A549 (cell line): ENCODE results near the gene DSC1. TPM values are rescaled to one million over a fixed set of nuclear protein-coding genes. Genes with fewer than 3 reads are reported as not detected.

ENCODE experiments used
- ATAC-seq, 2 experiments: fragments of 200-7000 bp in 1 of 2; fragments of >200 bp in 1 of 2; cut with Nextera tagmentation in 1 of 2; cut with Tn5 transposase in 1 of 2; 3 replicates each; pipeline versions ENCODE4 v1.8.0 to v1.9.1; 2018 to 2020; ENCODE audit warnings: mild to moderate bottlenecking in 1 of 2, moderate library complexity in 1 of 2
- CTCF ChIA-PET: fragments of 300-600 bp; sonication (Branson Sonifier 250); formaldehyde crosslinking; extraction: SDS; loops from one replicate; lab custom pipeline; 2021; ENCODE audit warnings: antibody characterized with exemption, inconsistent platforms; lab: Yijun Ruan, JAX
- POLR2A ChIA-PET: fragments of 350-600 bp; formaldehyde crosslinking; extraction: SDS; loops from one replicate; lab custom pipeline; 2021; ENCODE audit warnings: antibody characterized with exemption, inconsistent platforms; lab: Yijun Ruan, JAX
- DNase-seq, 2 experiments: peaks; one replicate each; pipeline versions ENCODE4 v3.0.0 to v3.0.0-alpha.2; 2011 to 2016; ENCODE audit warnings: low read depth in 1 of 2, low spot score in 1 of 2
- FAIRE-seq: peaks from 2 replicates; lab custom pipeline; 2011; peaks lifted over from hg19 to GRCh38; lab: Jason Lieb, UNC
- H3K27ac ChIP-seq, 2 experiments: fragments of >200 bp; sonication (Bioruptor Twin); formaldehyde crosslinking; 3 replicates each; pipeline ENCODE4 v1.5.1; 2016 to 2017
- H3K4me1 ChIP-seq: fragments of >200 bp; sonication (Bioruptor Twin); formaldehyde crosslinking; 3 replicates; pipeline ENCODE4 v1.6.1; 2016
- H3K4me2 ChIP-seq: fragments of >200 bp; sonication (Bioruptor Twin); formaldehyde crosslinking; 3 replicates; pipeline ENCODE4 v1.6.1; 2016
- H3K4me3 ChIP-seq: fragments of >200 bp; sonication (Bioruptor Twin); formaldehyde crosslinking; 3 replicates; pipeline ENCODE4 v1.5.1; 2016
- H3K9me3 ChIP-seq: fragments of >200 bp; sonication (Bioruptor Twin); formaldehyde crosslinking; 3 replicates; pipeline ENCODE4 v1.6.1; 2016
- BHLHE40 ChIP-seq: IDR thresholded peaks from 2 replicates; pipeline ENCODE4 v1.6.1; 2012; ENCODE audit warnings: low read depth, low read length, inconsistent platforms
- CBX8 ChIP-seq: fragments of 200-600 bp; sonication (generic); IDR thresholded peaks from 2 replicates; pipeline ENCODE4 v1.6.1; 2016
- CEBPB ChIP-seq, 2 experiments: fragments of >200 bp in 1 of 2; sonication (Bioruptor Twin) in 1 of 2; formaldehyde crosslinking in 1 of 2; IDR thresholded peaks; 2 replicates each; pipeline ENCODE4 v1.6.1; 2012 to 2016
- CHD2 ChIP-seq: fragments of 150-350 bp; IDR thresholded peaks from 2 replicates; pipeline ENCODE4 v1.6.1; 2014; ENCODE audit warnings: low read length; ENCODE audit not compliant: partially characterized antibody
- EHF ChIP-seq: fragments of 250-450 bp; sonication (Bioruptor Pico); IDR thresholded peaks from 2 replicates; pipeline ENCODE4 v1.5.0; 2020; ENCODE audit warnings: mild to moderate bottlenecking
- EP300 ChIP-seq, 2 experiments: fragments of >200 bp; sonication (Bioruptor Twin); formaldehyde crosslinking; IDR thresholded peaks; 2 replicates in 1 of 2; 3 replicates in 1 of 2; pipeline ENCODE4 v1.6.1; 2016 to 2017
- ESRRA ChIP-seq: fragments of 150-350 bp; IDR thresholded peaks from 2 replicates; pipeline ENCODE4 v1.6.1; 2014; ENCODE audit warnings: mild to moderate bottlenecking, low read length, borderline replicate concordance
- FOSB ChIP-seq: fragments of 250-450 bp; sonication (Bioruptor Pico); IDR thresholded peaks from 2 replicates; pipeline ENCODE4 v1.5.0; 2020; ENCODE audit warnings: mild to moderate bottlenecking, moderate library complexity
- FOSL2 ChIP-seq, 2 experiments: fragments of 450-650 bp in 1 of 2; fragments of >200 bp in 1 of 2; sonication (Bioruptor Twin) in 1 of 2; formaldehyde crosslinking; IDR thresholded peaks; 2 replicates each; pipeline versions ENCODE4 v1.5.0 to v1.6.1; 2016 to 2020; ENCODE audit warnings: mild to moderate bottlenecking in 1 of 2, moderate library complexity in 1 of 2
- GATA3 ChIP-seq: IDR thresholded peaks from 2 replicates; pipeline ENCODE4 v1.6.1; 2012; ENCODE audit warnings: borderline replicate concordance
- HEYL ChIP-seq: fragments of 250-450 bp; sonication (Bioruptor Pico); IDR thresholded peaks from 2 replicates; pipeline ENCODE4 v1.8.0; 2021; ENCODE audit warnings: mild to moderate bottlenecking, moderate library complexity
- JUN ChIP-seq, 2 experiments: fragments of >200 bp; sonication (Bioruptor Twin); formaldehyde crosslinking; IDR thresholded peaks; 2 replicates in 1 of 2; 3 replicates in 1 of 2; pipeline ENCODE4 v1.6.1; 2016 to 2017
- JUNB ChIP-seq: fragments of >200 bp; sonication (Bioruptor Twin); formaldehyde crosslinking; IDR thresholded peaks from 2 replicates; pipeline ENCODE4 v1.6.1; 2016
- KDM5A ChIP-seq: fragments of 200-600 bp; sonication (generic); IDR thresholded peaks from 2 replicates; pipeline ENCODE4 v1.6.1; 2016; ENCODE audit warnings: antibody characterized with exemption, mild to moderate bottlenecking
- MAFK ChIP-seq: fragments of 450-650 bp; IDR thresholded peaks from 2 replicates; pipeline ENCODE4 v1.6.1; 2014; ENCODE audit not compliant: partially characterized antibody
- NFE2L2 ChIP-seq: fragments of 150-350 bp; conservative IDR thresholded peaks from 2 replicates; pipeline ENCODE4 v1.6.1; 2014; ENCODE audit warnings: low read length
- NR3C1 ChIP-seq: fragments of >200 bp; sonication (Bioruptor Twin); formaldehyde crosslinking; IDR thresholded peaks from 3 replicates; pipeline ENCODE4 v1.6.1; 2017
- POLR2A ChIP-seq: IDR thresholded peaks from 2 replicates; pipeline ENCODE4 v1.6.1; 2012; ENCODE audit warnings: mild to moderate bottlenecking, low read length
- POLR2AphosphoS2 ChIP-seq: conservative IDR thresholded peaks from 2 replicates; pipeline ENCODE4 v1.6.1; 2012; ENCODE audit warnings: low read length, improper control_type of control experiment, inconsistent platforms
- RAD21 ChIP-seq, 2 experiments: fragments of >200 bp in 1 of 2; sonication (Bioruptor Twin) in 1 of 2; formaldehyde crosslinking in 1 of 2; IDR thresholded peaks in 1 of 2; conservative IDR thresholded peaks in 1 of 2; 2 replicates in 1 of 2; 3 replicates in 1 of 2; pipeline ENCODE4 v1.6.1; 2012 to 2018; ENCODE audit warnings: inconsistent platforms in 1 of 2
- RARB ChIP-seq: fragments of 250-450 bp; sonication (Bioruptor Pico); IDR thresholded peaks from 2 replicates; pipeline ENCODE4 v1.8.0; 2021; ENCODE audit warnings: mild to moderate bottlenecking, moderate library complexity
- SMC3 ChIP-seq: fragments of >200 bp; sonication (Bioruptor Twin); formaldehyde crosslinking; IDR thresholded peaks from 3 replicates; pipeline ENCODE4 v1.6.1; 2018; ENCODE audit warnings: inconsistent platforms
- TP53 ChIP-seq: fragments of 250-450 bp; sonication (Bioruptor Pico); IDR thresholded peaks from 2 replicates; pipeline ENCODE4 v1.5.0; 2021; ENCODE audit warnings: mild to moderate bottlenecking, moderate library complexity
- ZFP36 ChIP-seq: fragments of 450-650 bp; IDR thresholded peaks from 2 replicates; pipeline ENCODE4 v1.6.1; 2014; ENCODE audit warnings: borderline replicate concordance; ENCODE audit not compliant: partially characterized antibody
- ZNF302 ChIP-seq: fragments of 250-450 bp; sonication (Bioruptor Pico); IDR thresholded peaks from 2 replicates; pipeline ENCODE4 v1.9.0; 2021; ENCODE audit warnings: inconsistent platforms, mild to moderate bottlenecking, moderate library complexity
- WGBS: methylation state at CpG from one replicate; pipeline ENCODE4 v1.1.6; 2017; ENCODE audit errors: missing lambda C conversion rate; 5-methylcytosine and 5-hydroxymethylcytosine counted together
- polyA plus RNA-seq, 4 experiments: library from polyadenylated mRNA; depleted of rRNA in 3 of 4; stranded (reverse); fragments of >200 nt; fragmentation: RNase III in 1 of 4; extraction: RNeasy Plus Mini Kit Qiagen cat#74134 plus additional on column Dnase treatment in 1 of 4; gene quantifications; 2 replicates in 3 of 4; 3 replicates in 1 of 4; pipeline ENCODE4 v1.2.3, GENCODE V29; 2011 to 2017
- TF ChIP-seq, protein P1 (sequence below): IDR thresholded peaks from 2 replicates; pipeline ENCODE4 v1.6.1; 2012
- TF ChIP-seq, protein P2 (sequence below): fragments of >200 bp; sonication (Bioruptor Twin); formaldehyde crosslinking; IDR thresholded peaks from 3 replicates; pipeline ENCODE4 v1.6.1; 2016
- TF ChIP-seq, protein P3 (sequence below): fragments of 250-450 bp; sonication (Bioruptor Pico); IDR thresholded peaks from 2 replicates; pipeline ENCODE4 v1.5.0; 2021; ENCODE audit warnings: mild to moderate bottlenecking, moderate library complexity, borderline replicate concordance
- TF ChIP-seq, protein P4 (sequence below): fragments of 250-450 bp; sonication (Bioruptor Pico); IDR thresholded peaks from 2 replicates; pipeline ENCODE4 v1.5.0; 2020; ENCODE audit warnings: low read depth, mild to moderate bottlenecking, moderate library complexity

The DSC1 gene
- polyA plus RNA-seq, 2 of the 4 experiments (the other 2 are of a cell fraction): not detected

DNA sequence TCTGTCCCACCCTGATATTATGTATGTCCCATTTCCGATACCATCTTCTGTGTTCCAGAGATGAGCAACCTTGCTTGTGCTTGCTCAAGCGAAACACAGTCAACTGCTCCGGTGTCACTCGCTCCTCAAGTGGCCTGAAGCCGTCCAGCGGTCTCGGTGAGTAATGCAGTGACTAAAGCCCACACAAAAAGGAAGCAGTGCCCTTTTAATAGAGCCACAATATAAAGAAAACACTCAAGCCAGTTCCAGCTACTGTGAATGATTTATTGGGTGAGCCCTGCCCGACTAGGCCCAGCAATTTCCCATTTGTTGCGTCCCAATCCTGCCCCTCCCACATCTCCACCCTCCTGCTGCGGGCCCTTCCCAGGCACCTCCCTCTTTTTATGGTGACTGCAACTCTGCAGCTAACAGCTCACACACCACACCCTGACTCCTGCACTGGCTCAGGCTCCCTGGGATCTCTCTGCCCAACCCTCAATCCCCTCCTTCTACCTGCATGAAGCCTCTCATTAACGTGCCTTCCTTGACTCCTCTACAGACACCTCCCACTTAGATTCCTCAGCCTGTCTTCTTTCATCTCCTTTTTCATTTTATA, 44.2 kb upstream of the DSC1 start:
- peak; percentile 27 to 36; a peak in 3 of 5 replicates for TF ChIP-seq RAD21 (conservative IDR thresholded peaks at IDR 0.05 in 1 of 2, IDR thresholded peaks at IDR 0.05 in 1 of 2)
- TF ChIP-seq FOSL2 (IDR thresholded peaks at IDR 0.05): no peak
- TF ChIP-seq FOSL2 (CRISPR knock-in tag; IDR thresholded peaks at IDR 0.05): 0 out of 2 replicates have a peak, but pooled peaks have one; percentile 4
- TF ChIP-seq, protein P1, sequence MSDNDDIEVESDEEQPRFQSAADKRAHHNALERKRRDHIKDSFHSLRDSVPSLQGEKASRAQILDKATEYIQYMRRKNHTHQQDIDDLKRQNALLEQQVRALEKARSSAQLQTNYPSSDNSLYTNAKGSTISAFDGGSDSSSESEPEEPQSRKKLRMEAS: peak; percentile 39; the same call in 1 of the 2 replicates
- TF ChIP-seq NFE2L2: no peak
- Histone ChIP-seq H3K4me2 (peak overlapping the region; percentile 67), H3K9me3 (no peaks in the 10 kb centered on the region), H3K4me1 (peaks cover 22% of the 10 kb centered on the region), H3K4me3 (peak overlapping the region; percentile 15; the same call in 1 of the 3 replicates), H3K27ac (peak overlapping the region; percentile 46 to 70; a peak in 5 of 6 replicates)
- ATAC-seq: peak; percentile 98
- ChIA-PET CTCF (interaction anchor here (1.1 to 1.5 kb wide), 3 partner anchors 12 to 235 kb away, joined by 3 to 4 read pairs (median 3); no protein-coding TSS in a partner anchor), POLR2A (no interaction called here)
- WGBS: under 1% methylated on average over 11 of the region's 11 CpGs
- FAIRE-seq: no peak
- peak; percentile 58 to 87 for DNase-seq

DNA sequence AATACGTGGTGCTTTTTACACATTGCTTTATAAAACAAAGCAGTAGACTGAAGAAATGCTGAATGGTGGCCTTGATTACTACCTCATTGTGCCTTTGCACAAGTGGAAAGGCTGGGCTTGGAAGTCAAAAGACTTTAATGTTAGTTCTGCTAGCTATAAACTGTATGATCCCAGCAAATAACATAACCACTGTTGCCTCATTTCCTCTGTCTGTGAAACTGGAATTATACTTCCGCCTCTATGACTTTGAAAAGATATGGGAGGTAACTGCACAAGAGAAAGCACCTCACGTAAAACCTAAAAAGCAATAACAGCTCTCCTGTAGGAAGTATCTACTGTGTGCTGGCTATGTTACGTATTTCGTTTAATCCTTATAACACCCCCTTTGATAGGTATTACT, 43.4 kb upstream of the DSC1 start:
- CTCF ChIA-PET: interaction anchor here (1.1 to 1.2 kb wide), 2 partner anchors 38 to 234 kb away, joined by 3 read pairs; no protein-coding TSS in a partner anchor
- POLR2A ChIA-PET: no interaction called here
- ATAC-seq (no peak), FAIRE-seq (no peak), DNase-seq (no peak)
- WGBS: 92% methylated on average over 5 of the region's 5 CpGs
- Histone ChIP-seq H3K4me3 (no peak overlapping the region), H3K9me3 (no peaks in the 10 kb centered on the region), H3K27ac (no peak overlapping the region), H3K4me2 (peak overlapping the region; percentile 67), H3K4me1 (peaks cover 22% of the 10 kb centered on the region)
- TF ChIP-seq SMC3: no peak
- no peak for TF ChIP-seq EP300 (IDR thresholded peaks at IDR 0.05)
- TF ChIP-seq, protein P1: no peak
- TF ChIP-seq FOSL2 (IDR thresholded peaks at IDR 0.05): no peak
- no peak for TF ChIP-seq FOSL2 (CRISPR knock-in tag; IDR thresholded peaks at IDR 0.05)
- TF ChIP-seq TP53 (CRISPR knock-in tag): no peak
- no peak for TF ChIP-seq NR3C1
- TF ChIP-seq GATA3: no peak
- no peak for TF ChIP-seq FOSB (CRISPR knock-in tag)
- TF ChIP-seq ESRRA: no peak
- TF ChIP-seq RARB: no peak
- TF ChIP-seq MAFK: no peak
- TF ChIP-seq ZNF302 (CRISPR knock-in tag): no peak
- TF ChIP-seq JUN (IDR thresholded peaks at IDR 0.05): no peak

DNA sequence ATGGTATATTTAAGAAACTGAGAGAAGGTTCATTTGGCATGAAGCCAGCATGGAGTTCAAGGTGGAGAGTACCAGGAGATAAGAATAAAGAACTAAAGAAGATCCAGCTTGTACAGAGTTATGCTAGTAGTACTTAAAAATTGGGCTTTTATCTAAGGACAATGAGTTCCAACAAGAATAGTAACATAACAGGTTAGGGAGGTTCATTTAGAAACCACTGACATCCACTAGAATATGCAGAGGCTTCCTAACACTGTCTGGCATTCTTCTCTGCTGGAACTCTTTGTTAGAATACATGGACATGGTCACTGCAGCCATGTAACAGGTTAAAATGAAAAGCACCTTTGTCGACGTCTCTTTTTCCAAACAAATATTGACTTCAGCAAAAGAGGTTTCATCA, 42.6 kb upstream of the DSC1 start:
- ChIA-PET CTCF (no interaction called here), POLR2A (no interaction called here)
- no peak for ATAC-seq
- no peak for DNase-seq
- FAIRE-seq: no peak
- TF ChIP-seq, protein P2, sequence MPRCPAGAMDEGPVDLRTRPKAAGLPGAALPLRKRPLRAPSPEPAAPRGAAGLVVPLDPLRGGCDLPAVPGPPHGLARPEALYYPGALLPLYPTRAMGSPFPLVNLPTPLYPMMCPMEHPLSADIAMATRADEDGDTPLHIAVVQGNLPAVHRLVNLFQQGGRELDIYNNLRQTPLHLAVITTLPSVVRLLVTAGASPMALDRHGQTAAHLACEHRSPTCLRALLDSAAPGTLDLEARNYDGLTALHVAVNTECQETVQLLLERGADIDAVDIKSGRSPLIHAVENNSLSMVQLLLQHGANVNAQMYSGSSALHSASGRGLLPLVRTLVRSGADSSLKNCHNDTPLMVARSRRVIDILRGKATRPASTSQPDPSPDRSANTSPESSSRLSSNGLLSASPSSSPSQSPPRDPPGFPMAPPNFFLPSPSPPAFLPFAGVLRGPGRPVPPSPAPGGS: no peak
- TF ChIP-seq HEYL (CRISPR knock-in tag): no peak
- TF ChIP-seq BHLHE40: no peak
- no peak for TF ChIP-seq CHD2
- no peak for TF ChIP-seq ESRRA
- TF ChIP-seq, protein P3, sequence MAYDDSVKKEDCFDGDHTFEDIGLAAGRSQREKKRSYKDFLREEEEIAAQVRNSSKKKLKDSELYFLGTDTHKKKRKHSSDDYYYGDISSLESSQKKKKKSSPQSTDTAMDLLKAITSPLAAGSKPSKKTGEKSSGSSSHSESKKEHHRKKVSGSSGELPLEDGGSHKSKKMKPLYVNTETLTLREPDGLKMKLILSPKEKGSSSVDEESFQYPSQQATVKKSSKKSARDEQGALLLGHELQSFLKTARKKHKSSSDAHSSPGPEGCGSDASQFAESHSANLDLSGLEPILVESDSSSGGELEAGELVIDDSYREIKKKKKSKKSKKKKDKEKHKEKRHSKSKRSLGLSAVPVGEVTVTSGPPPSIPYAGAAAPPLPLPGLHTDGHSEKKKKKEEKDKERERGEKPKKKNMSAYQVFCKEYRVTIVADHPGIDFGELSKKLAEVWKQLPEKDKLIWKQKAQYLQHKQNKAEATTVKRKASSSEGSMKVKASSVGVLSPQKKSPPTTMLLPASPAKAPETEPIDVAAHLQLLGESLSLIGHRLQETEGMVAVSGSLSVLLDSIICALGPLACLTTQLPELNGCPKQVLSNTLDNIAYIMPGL (CRISPR knock-in tag): no peak
- no peak for TF ChIP-seq ZFP36
- no peak for TF ChIP-seq KDM5A
- TF ChIP-seq CBX8: no peak
- no peak for TF ChIP-seq JUNB
- no peak for TF ChIP-seq NFE2L2
- no peak for TF ChIP-seq JUN (IDR thresholded peaks at IDR 0.05)
- no peak for TF ChIP-seq POLR2A
- no peak for TF ChIP-seq EHF (CRISPR knock-in tag)
- no peak for TF ChIP-seq CEBPB (IDR thresholded peaks at IDR 0.05)
- TF ChIP-seq, protein P4, sequence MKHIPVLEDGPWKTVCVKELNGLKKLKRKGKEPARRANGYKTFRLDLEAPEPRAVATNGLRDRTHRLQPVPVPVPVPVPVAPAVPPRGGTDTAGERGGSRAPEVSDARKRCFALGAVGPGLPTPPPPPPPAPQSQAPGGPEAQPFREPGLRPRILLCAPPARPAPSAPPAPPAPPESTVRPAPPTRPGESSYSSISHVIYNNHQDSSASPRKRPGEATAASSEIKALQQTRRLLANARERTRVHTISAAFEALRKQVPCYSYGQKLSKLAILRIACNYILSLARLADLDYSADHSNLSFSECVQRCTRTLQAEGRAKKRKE (CRISPR knock-in tag): no peak
- TF ChIP-seq POLR2AphosphoS2: no peak
- TF ChIP-seq, all 56 proteins: peak for 0
- H3K27ac ChIP-seq: no peak overlapping the region
- H3K4me2 ChIP-seq: no peak overlapping the region
- 95% methylated on average over 2 of the region's 2 CpGs for WGBS
- H3K9me3 ChIP-seq: no peaks in the 10 kb centered on the region
- no peak overlapping the region for H3K4me3 ChIP-seq
- H3K4me1 ChIP-seq: peaks cover 22% of the 10 kb centered on the region
